Activated CD4-positive, alpha-beta memory T cell treated with anti-CD3 and anti-CD28 coated beads, Interleukin-2, amount 10 ng/mL, durations not matched to agents 7 days and 5 days (primary cell): Measurements from ENCODE around the gene LRRC63. TPM values are rescaled to one million over a fixed set of nuclear protein-coding genes. Genes with fewer than 3 reads are reported as not detected.

ENCODE experiments used
- CTCF ChIA-PET: fragments of 350-600 bp; sonication (Branson Sonifier 250); formaldehyde crosslinking; loops from one replicate; lab custom pipeline; 2021; ENCODE audit warnings: antibody characterized with exemption, inconsistent platforms; lab: Charles Lee
- POLR2A ChIA-PET: fragments of 350-600 bp; sonication (Branson Sonifier 250); formaldehyde crosslinking; loops from one replicate; lab custom pipeline; 2021; ENCODE audit warnings: antibody characterized with exemption; lab: Charles Lee
- DNase-seq: peaks from one replicate; pipeline ENCODE4 v3.0.0-alpha.2; 2020
- H3K27ac Mint-ChIP-seq: one replicate; pipeline ENCODE4 v1.8.0; 2021; ENCODE audit warnings: mild to moderate bottlenecking, mixed read lengths
- H3K27me3 Mint-ChIP-seq: one replicate; pipeline ENCODE4 v1.8.0; 2021; ENCODE audit warnings: mixed read lengths
- H3K36me3 Mint-ChIP-seq: one replicate; pipeline ENCODE4 v1.8.0; 2021; ENCODE audit warnings: low read depth, mixed read lengths
- H3K4me1 Mint-ChIP-seq: one replicate; pipeline ENCODE4 v1.8.0; 2021; ENCODE audit warnings: mixed read lengths
- H3K4me3 Mint-ChIP-seq: one replicate; pipeline ENCODE4 v1.8.0; 2021; ENCODE audit warnings: mild to moderate bottlenecking, mixed read lengths
- H3K9me3 Mint-ChIP-seq: one replicate; pipeline ENCODE4 v1.8.0; 2021; ENCODE audit warnings: mixed read lengths
- total RNA-seq, 2 experiments: library from RNA; stranded (reverse); gene quantifications; one replicate each; pipeline ENCODE4 v1.2.3, GENCODE V29; 2021

LRRC63 gene
- total RNA-seq, 2 experiments from 2014 or later: 0.83 to 1.1 TPM

GRCh38 chr13:46318986-46319385, 107.3 kb downstream of the LRRC63 start:
- no peak overlapping the region for H3K27ac Mint-ChIP-seq
- H3K9me3 Mint-ChIP-seq: no peaks in the 10 kb centered on the region
- peaks cover 3% of the 10 kb centered on the region for H3K36me3 Mint-ChIP-seq

DNA sequence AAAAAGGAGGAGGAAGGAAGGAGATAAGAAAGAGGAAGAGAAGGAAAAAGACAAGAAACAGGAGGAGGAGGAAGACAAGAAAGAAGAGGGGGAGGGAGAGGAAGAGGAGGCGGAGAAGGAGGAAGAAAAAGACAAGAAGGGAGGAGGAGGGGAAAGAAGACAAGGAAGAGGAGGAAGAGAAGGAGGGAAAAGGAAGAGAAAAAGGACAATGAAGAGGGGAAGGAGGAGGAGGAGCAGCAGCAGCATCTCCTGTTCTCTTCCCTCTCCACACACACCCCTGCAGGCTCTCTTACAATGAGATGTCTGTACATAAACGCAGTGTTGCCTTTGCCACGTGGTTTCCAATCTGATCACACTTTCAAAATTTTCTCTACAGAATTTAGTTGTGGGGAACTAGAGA, 108.7 kb downstream of the LRRC63 start:
- H3K4me3 Mint-ChIP-seq: no peak overlapping the region
- DNase-seq: no peak
- CTCF ChIA-PET: interaction anchor here (0.7 to 1.8 kb wide), 13 partner anchors 9 to 698 kb away, joined by 3 to 11 read pairs (median 5); no protein-coding TSS in a partner anchor

More at GRCh38 chr13:46318986-46319385, 107.3 kb downstream of the LRRC63 start:
- DNase-seq: no peak
- CTCF ChIA-PET: interaction anchor here (1.1 kb wide), 1 partner anchor 20 kb away, joined by 3 read pairs; no protein-coding TSS in a partner anchor
- no peaks in the 10 kb centered on the region for H3K27me3 Mint-ChIP-seq
- peaks cover 19% of the 10 kb centered on the region for H3K4me1 Mint-ChIP-seq
- no peak overlapping the region for H3K4me3 Mint-ChIP-seq
- POLR2A ChIA-PET: no interaction called here

DNA sequence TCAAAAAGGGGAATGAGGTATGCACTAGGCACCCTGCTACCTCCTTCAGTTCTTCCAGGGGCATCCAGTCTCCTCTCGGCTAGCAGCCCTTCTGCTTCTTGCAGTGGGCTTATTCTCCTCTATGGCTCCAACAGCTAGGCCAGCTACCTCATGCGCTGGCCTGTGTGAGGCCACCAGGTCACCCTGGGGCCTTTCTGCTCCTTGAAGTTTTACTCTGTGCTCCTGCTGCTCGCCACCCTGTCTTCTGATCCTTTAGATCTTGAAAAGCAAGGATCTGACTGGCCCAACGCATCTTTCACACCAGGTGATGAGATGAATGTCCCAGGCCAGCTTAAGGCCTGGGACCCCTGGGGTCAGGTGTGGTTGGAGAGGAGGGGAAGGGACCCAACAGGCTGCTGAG, 109.1 kb downstream of the LRRC63 start:
- ChIA-PET POLR2A (interaction anchor here (1.1 to 1.7 kb wide), 3 partner anchors 25 to 269 kb away, joined by 3 to 12 read pairs (median 5); partner anchors contain the start of gene ZC3H13), CTCF (interaction anchor here (0.6 to 1.8 kb wide), 28 partner anchors 7 to 698 kb away, joined by 3 to 19 read pairs (median 3); partner anchors contain the start of gene LRRC63)
- H3K4me3 Mint-ChIP-seq: peak overlapping the region; percentile 46
- H3K36me3 Mint-ChIP-seq: no peaks in the 10 kb centered on the region
- no peaks in the 10 kb centered on the region for H3K27me3 Mint-ChIP-seq
- H3K9me3 Mint-ChIP-seq: no peaks in the 10 kb centered on the region
- H3K4me1 Mint-ChIP-seq: peaks cover 15% of the 10 kb centered on the region
- no peak for DNase-seq
- H3K27ac Mint-ChIP-seq: no peak overlapping the region

More for the DNA sequence above, 108.7 kb downstream of the LRRC63 start:
- peaks cover 2% of the 10 kb centered on the region for H3K36me3 Mint-ChIP-seq
- POLR2A ChIA-PET: interaction anchor here (1.7 kb wide), 1 partner anchor 160 kb away, joined by 12 read pairs; no protein-coding TSS in a partner anchor
- H3K27me3 Mint-ChIP-seq: no peaks in the 10 kb centered on the region
- H3K4me1 Mint-ChIP-seq: peaks cover 16% of the 10 kb centered on the region
- H3K9me3 Mint-ChIP-seq: no peaks in the 10 kb centered on the region
- H3K27ac Mint-ChIP-seq: no peak overlapping the region

DNA sequence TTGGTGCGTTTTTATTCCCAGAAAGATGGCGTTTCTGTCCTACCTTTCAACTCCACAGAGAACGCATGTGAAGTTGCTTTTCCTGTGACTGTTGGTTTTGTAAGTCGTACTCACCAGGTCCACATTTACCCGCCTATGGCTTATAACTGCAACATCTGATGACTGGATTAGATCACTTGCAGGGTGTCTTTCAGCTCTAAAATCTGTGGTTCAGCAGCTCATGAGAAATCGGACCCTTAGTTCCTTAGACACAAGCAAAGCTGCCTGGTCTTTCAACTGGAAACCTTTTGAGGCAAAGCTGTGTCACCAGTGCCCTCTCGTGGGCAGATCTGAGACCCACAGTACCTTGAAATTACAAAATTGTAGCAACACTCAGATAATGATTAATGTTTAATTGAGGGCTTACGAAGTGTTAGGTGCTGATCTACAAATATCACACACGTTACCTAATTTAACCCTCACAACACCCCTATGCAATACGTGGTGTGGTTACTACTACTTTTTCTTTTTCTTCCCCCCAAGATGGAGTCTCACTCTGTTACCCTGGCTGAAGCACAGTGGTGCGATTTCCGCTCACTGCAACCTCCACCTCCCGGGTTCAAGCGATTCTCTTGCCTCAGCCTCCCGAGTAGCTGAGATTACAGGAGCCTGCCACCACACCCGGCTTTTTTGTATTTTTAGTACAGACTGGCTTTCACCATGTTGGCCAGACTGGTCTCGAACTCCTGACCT, 109.9 kb downstream of the LRRC63 start:
- Mint-ChIP-seq H3K4me3 (peak overlapping the region; percentile 46), H3K4me1 (peaks cover 15% of the 10 kb centered on the region)
- POLR2A ChIA-PET: interaction anchor here (1.1 to 1.7 kb wide), 3 partner anchors 26 to 269 kb away, joined by 3 to 12 read pairs (median 5); partner anchors contain the start of gene ZC3H13

DNA sequence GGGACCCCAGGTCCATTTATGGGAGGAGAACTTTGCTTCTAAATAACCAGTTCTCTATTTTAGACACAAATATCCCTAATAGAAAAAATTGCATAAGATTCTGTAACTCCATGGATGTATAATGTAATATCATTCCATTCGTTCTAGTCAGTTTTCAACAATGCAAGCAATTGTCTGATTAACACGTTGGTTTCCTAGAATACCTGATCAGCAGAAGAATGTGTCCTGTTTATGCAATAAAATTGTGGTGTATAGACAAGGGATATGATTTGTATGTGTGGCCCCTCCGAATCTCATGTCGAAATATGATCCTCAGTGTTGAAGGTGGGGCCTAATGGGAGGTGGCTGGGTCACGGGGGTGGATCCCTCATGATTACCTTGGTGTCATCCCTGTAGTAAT, 113.2 kb downstream of the LRRC63 start:
- H3K27ac Mint-ChIP-seq: no peak overlapping the region
- POLR2A ChIA-PET: no interaction called here
- peaks cover 4% of the 10 kb centered on the region for H3K27me3 Mint-ChIP-seq
- peaks cover 16% of the 10 kb centered on the region for H3K4me1 Mint-ChIP-seq
- no peaks in the 10 kb centered on the region for H3K9me3 Mint-ChIP-seq
- no peak overlapping the region for H3K4me3 Mint-ChIP-seq
- H3K36me3 Mint-ChIP-seq: no peaks in the 10 kb centered on the region
- CTCF ChIA-PET: no interaction called here
- DNase-seq: no peak

More for the DNA sequence above, 109.9 kb downstream of the LRRC63 start:
- CTCF ChIA-PET: interaction anchor here (0.6 to 1.8 kb wide), 29 partner anchors 8 to 812 kb away, joined by 3 to 19 read pairs (median 3); partner anchors contain the start of genes LCP1 and LRRC63
- peak; percentile 76 for DNase-seq
- Mint-ChIP-seq H3K27me3 (no peaks in the 10 kb centered on the region), H3K9me3 (no peaks in the 10 kb centered on the region), H3K27ac (peak overlapping the region; percentile 34), H3K36me3 (no peaks in the 10 kb centered on the region)

Other genes starting within 250 kb of the LRRC63 start
- gene ZC3H13, start 159.2 kb upstream of the LRRC63 start, total RNA-seq: 10 to 100 TPM; 34.1 to 37.7 TPM
- gene CPB2, start 106.9 kb upstream of the LRRC63 start, total RNA-seq: not detected
- 1,000 to 10,000 TPM; 1,272 to 1,280 TPM for gene LCP1, start 29.8 kb upstream of the LRRC63 start, total RNA-seq
- not detected for gene RUBCNL, start 175.3 kb downstream of the LRRC63 start, total RNA-seq